Mucosa of descending colon (tissue), 3 donors: Measurements from ENCODE around the gene LRP1B. TPM values are rescaled to one million over a fixed set of nuclear protein-coding genes. Genes with fewer than 3 reads are reported as not detected.
"Not testable (repeated sequence)": the region's sequence is repeated elsewhere in the genome, so short reads cannot be mapped to it uniquely, and the experiment has no call there.

ENCODE experiments used
- ATAC-seq: fragments of 200-7000 bp; cut with Tn5 transposase; one replicate; pipeline ENCODE4 v1.9.1; 2020; ENCODE audit warnings: mild to moderate bottlenecking, moderate library complexity
- DNase-seq, 3 donors: peaks; one replicate each; pipeline ENCODE4 v3.0.0-alpha.2; 2020
- H3K36me3 ChIP-seq: fragments of 200-600 bp; one replicate; pipeline ENCODE4 v1.8.0; 2021; ENCODE audit warnings: low read depth, mild to moderate bottlenecking
- H3K4me1 ChIP-seq: fragments of 200-600 bp; one replicate; pipeline ENCODE4 v1.8.0; 2021; ENCODE audit warnings: low read depth, mild to moderate bottlenecking
- H3K4me3 ChIP-seq: fragments of 200-600 bp; one replicate; pipeline ENCODE4 v1.8.0; 2021; ENCODE audit warnings: mild to moderate bottlenecking
- H3K9me3 ChIP-seq: fragments of 200-600 bp; one replicate; pipeline ENCODE4 v1.8.0; 2021; ENCODE audit warnings: mild to moderate bottlenecking
- intact Hi-C, 2 donors: fragments of 100-400 bp; cut with DNase I in 1 of 2; cut with micrococcal nuclease in 1 of 2; formaldehyde crosslinking; loops; one replicate each; pipeline versions ENCODE4 v1.11.0 to v1.11.1; 2022; cut with DNase I, micrococcal nuclease
- total RNA-seq, 3 donors: library from RNA; stranded (reverse); fragmentation: NEBNext Ultra II Directional in 2 of 3; extraction: Animal tissue kit (Norgen Biotek cat#: 25700) in 2 of 3; gene quantifications; one replicate each; pipeline versions ENCODE4 v1.2.1 to v1.2.4, GENCODE V29; 2021 to 2023
- TF ChIP-seq, protein P1 (sequence below): fragments of 200-600 bp; IDR thresholded peaks from one replicate; pipeline ENCODE4 v1.8.0; 2022; ENCODE audit warnings: antibody characterized with exemption, mild to moderate bottlenecking
- donor health status: DM: no; HTN: no; CAD: no; lungs with moderate emphysema.
- donor health status: DM: no; HTN: no; CAD: no.
- donor health status: DM: no; HTN: yes; CAD: no.

The LRP1B gene
- total RNA-seq, 3 donors from 2014 or later, result 0.12 to 1.6 (median 0.20) TPM

DNA sequence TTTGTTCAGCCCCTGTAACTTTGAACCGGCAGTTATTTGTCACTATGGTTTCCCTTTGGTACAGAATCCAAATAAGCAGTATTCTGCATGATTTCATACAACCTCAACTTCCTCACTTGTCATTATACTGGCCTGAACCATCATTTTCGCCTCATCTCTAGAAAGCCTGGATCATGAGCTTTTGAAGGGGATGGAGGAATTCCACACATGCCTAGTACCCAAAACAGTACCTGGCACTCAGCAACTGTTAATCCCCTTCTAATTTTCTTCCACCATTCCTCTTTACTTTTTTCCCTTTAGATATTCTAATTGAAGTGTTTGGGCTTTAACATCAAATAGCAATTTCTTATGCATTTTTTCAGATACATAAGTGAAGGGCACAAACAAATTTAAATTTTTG, 1776.3 kb downstream of the LRP1B start:
- ATAC-seq, result no peak
- TF ChIP-seq, protein P1, sequence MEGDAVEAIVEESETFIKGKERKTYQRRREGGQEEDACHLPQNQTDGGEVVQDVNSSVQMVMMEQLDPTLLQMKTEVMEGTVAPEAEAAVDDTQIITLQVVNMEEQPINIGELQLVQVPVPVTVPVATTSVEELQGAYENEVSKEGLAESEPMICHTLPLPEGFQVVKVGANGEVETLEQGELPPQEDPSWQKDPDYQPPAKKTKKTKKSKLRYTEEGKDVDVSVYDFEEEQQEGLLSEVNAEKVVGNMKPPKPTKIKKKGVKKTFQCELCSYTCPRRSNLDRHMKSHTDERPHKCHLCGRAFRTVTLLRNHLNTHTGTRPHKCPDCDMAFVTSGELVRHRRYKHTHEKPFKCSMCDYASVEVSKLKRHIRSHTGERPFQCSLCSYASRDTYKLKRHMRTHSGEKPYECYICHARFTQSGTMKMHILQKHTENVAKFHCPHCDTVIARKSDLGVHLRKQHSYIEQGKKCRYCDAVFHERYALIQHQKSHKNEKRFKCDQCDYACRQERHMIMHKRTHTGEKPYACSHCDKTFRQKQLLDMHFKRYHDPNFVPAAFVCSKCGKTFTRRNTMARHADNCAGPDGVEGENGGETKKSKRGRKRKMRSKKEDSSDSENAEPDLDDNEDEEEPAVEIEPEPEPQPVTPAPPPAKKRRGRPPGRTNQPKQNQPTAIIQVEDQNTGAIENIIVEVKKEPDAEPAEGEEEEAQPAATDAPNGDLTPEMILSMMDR, result no peak
- intact Hi-C loops, result no loop called here

DNA sequence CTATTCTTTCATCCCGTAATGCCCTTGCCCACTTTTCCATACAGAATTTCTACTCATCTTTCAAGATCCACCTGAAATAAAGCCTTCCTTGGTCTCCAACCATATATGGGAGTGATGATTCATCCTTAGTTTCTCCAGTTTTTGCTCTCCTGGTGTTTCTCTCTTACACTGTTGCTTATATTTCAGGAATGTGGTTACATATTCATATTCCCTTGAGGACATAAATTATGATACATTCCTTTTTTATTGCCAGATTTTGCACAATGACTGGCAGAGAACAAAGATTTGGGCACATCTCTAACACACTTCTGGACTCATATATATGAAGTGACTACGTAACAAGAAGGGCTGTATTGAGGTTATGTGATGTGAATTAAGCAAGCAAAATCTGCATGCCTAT, 1777.3 kb downstream of the LRP1B start:
- DNase-seq (no peak), ATAC-seq (no peak)
- intact Hi-C loops, result no loop called here
- TF ChIP-seq, protein P1, result no peak
- no peaks in the 10 kb centered on the region for H3K36me3 ChIP-seq
- no peaks in the 10 kb centered on the region for H3K4me1 ChIP-seq
- H3K9me3 ChIP-seq, result no peaks in the 10 kb centered on the region
- no peak overlapping the region for H3K4me3 ChIP-seq

More for the DNA sequence above, 1776.3 kb downstream of the LRP1B start:
- H3K4me1 ChIP-seq, result no peaks in the 10 kb centered on the region
- no peaks in the 10 kb centered on the region for H3K9me3 ChIP-seq
- no peak overlapping the region for H3K4me3 ChIP-seq
- no peak for DNase-seq
- H3K36me3 ChIP-seq, result no peaks in the 10 kb centered on the region

DNA sequence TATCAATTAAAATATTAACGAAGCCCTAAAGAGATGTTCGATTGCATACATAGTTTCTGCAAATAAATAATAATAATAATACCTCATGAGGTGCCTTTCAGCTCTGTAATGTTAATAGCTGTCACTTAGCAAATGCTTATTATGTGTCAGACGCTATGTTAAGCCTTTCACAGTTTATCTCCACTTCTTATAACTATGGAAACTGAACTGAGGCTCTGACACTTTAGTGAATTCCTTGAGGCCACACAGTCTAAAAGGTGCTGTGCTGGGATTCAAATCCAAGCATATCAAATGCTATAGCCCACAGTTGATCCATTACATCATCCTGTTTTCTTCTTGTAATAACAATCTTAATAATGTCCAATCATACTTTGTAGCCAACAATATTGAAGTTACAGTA, 1779.1 kb downstream of the LRP1B start:
- Histone ChIP-seq H3K4me1 (no peaks in the 10 kb centered on the region), H3K9me3 (no peaks in the 10 kb centered on the region), H3K4me3 (no peak overlapping the region), H3K36me3 (no peaks in the 10 kb centered on the region)
- DNase-seq (no peak), ATAC-seq (no peak)
- TF ChIP-seq, protein P1, result no peak
- intact Hi-C loops, result no loop called here

DNA sequence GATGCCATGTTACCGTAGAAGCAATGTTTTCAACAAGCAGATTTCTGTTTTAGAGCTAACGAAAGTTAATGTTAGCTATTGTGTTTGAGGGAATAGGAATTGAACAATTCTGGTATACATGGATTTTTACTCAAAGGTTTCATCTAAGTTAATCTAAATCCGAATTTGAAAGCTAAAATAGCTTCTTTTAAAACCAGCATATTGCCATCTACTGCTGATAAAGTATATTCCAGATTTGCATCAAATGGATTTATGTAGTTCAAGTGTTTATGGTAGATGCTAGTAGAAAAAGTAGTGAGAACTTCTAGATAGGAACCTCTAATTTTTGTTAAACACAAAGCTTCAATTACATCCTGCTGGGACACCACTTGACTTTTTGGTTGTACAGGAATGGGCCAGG, 1781.1 kb downstream of the LRP1B start:
- ATAC-seq (no peak), DNase-seq (no peak)
- Histone ChIP-seq H3K36me3 (no peaks in the 10 kb centered on the region), H3K9me3 (no peaks in the 10 kb centered on the region), H3K4me1 (no peaks in the 10 kb centered on the region), H3K4me3 (no peak overlapping the region)
- intact Hi-C loops, result no loop called here
- TF ChIP-seq, protein P1, result no peak

DNA sequence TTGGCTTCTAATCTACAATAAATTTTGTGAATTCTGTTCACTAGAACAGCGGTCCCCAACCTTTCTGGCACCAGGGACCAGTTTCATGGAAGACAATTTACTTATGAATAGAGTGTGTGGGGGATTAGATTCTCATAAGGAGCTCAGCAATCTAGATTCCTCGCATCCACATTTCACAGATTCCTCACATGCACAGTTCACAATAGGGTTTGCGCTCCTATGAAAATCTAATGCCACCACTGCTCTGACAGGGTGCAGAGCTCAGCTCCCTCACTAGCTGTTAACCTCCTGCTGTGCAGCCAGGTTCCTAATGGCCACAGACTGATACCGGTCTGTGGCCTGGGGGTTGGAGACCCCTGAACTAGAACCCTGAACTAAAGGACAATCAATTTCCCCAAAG, 1782.0 kb downstream of the LRP1B start:
- no peak for ATAC-seq
- TF ChIP-seq, protein P1, result no peak
- Histone ChIP-seq H3K4me1 (no peaks in the 10 kb centered on the region), H3K9me3 (no peaks in the 10 kb centered on the region), H3K36me3 (no peaks in the 10 kb centered on the region), H3K4me3 (no peak overlapping the region)
- intact Hi-C loops, result no loop called here
- DNase-seq, result no peak

DNA sequence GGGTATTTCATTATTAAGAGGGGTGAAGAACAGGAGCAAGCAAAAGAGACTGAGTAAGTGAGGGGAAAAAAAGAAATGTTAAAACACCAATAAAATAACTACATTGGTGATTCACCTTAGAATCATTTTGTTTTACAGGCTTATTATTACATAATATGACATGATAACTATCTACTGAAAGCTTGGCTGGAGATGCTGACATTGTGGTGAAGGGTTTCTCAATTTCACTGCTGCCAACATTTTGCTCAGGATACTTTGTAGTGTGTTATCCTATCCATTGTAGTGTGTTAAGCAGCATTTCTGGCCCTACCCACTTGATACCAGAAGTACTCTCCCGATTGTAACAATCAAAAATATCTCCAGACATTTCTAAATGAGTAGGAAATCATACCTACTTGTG, 1786.0 kb downstream of the LRP1B start:
- H3K9me3 ChIP-seq, result no peaks in the 10 kb centered on the region
- intact Hi-C loops, result no loop called here
- DNase-seq (no peak), ATAC-seq (no peak)
- TF ChIP-seq, protein P1, result no peak
- no peak overlapping the region for H3K4me3 ChIP-seq
- no peaks in the 10 kb centered on the region for H3K36me3 ChIP-seq
- H3K4me1 ChIP-seq, result no peaks in the 10 kb centered on the region

DNA sequence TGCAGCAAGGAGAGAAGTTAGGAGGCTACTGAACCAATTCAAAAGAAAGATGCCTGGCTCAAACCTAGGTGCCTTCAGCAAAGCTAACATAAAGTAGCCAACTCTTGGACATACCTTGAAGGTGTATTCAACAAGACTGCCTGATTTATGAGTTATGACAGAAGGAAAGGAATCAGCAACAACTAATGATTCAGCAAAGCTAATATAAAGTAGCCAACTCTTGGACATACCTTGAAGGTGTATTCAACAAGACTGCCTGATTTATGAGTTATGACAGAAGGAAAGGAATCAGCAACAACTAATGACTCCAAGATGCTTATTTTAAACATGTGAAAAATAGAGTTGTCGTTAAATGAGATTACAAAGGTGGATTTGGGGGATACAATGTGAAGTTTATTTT, 1786.5 kb downstream of the LRP1B start:
- H3K4me3 ChIP-seq, H3K9me3 ChIP-seq, H3K36me3 ChIP-seq, ATAC-seq, H3K4me1 ChIP-seq, intact Hi-C loops, DNase-seq: not testable (repeated sequence)
